Transverse colon (tissue), 4 donors: ENCODE data around the gene KIF5B. TPM values are rescaled to one million over a fixed set of nuclear protein-coding genes. Genes with fewer than 3 reads are reported as not detected.

Source experiments
- DNase-seq: peaks from one replicate; pipeline ENCODE4 v3.0.0-alpha.2; 2019
- H3K27ac ChIP-seq, 4 donors: fragments of 200-600 bp; sonication (generic); 2 replicates each; pipeline ENCODE4 v1.5.1; 2016 to 2018; ENCODE audit warnings: inconsistent platforms in 4 of 4
- H3K27me3 ChIP-seq: fragments of 200-600 bp; sonication (generic); 2 replicates; pipeline ENCODE4 v1.5.1; 2017; ENCODE audit warnings: inconsistent platforms
- H3K36me3 ChIP-seq, 4 donors: fragments of 200-600 bp; sonication (generic); 2 replicates each; pipeline ENCODE4 v1.5.1; 2017 to 2019; ENCODE audit warnings: inconsistent platforms in 4 of 4
- H3K4me1 ChIP-seq, 4 donors: fragments of 200-600 bp; sonication (generic); 2 replicates each; pipeline ENCODE4 v1.5.1; 2017 to 2020; ENCODE audit warnings: inconsistent platforms in 4 of 4
- H3K4me3 ChIP-seq, 4 donors: fragments of 200-600 bp; sonication (generic); 1 replicate in 1 of 4; 2 replicates in 3 of 4; pipeline versions ENCODE4 v1.5.1 to v1.6.1; 2017 to 2019; ENCODE audit warnings: inconsistent platforms in 4 of 4
- H3K9me3 ChIP-seq, 2 donors: fragments of 200-600 bp; sonication (generic); 2 replicates each; pipeline ENCODE4 v1.5.1; 2017 to 2019; ENCODE audit warnings: inconsistent platforms in 2 of 2
- EP300 ChIP-seq: sonication (generic); formaldehyde crosslinking; IDR thresholded peaks from one replicate; pipeline ENCODE4 v1.6.1; 2017; ENCODE audit warnings: antibody characterized with exemption, low read depth
- POLR2A ChIP-seq: fragments of 450-650 bp; IDR thresholded peaks from one replicate; pipeline ENCODE4 v1.6.1; 2016; ENCODE audit warnings: antibody characterized with exemption, mild to moderate bottlenecking, moderate library complexity
- POLR2AphosphoS5 ChIP-seq, 3 donors: sonication (generic); formaldehyde crosslinking; IDR thresholded peaks; one replicate each; pipeline ENCODE4 v1.6.1; 2016; ENCODE audit warnings: antibody characterized with exemption in 3 of 3
- WGBS, 2 donors: methylation state at CpG; one replicate each; pipeline ENCODE4 v1.1.5; 2018; ENCODE audit warnings: low coverage in 1 of 2; 5-methylcytosine and 5-hydroxymethylcytosine counted together
- in situ Hi-C, 4 donors: fragments of 200-750 bp; cut with MboI; loops; one replicate each; pipeline versions ENCODE4 v1.15.0 to v1.15.1; 2017; ENCODE audit warnings: low sequenced_read_pairs in 3 of 4, low pct_ligation_motif_present in 1 of 4, low pct_unique_long_range_greater_than_20kb in 1 of 4
- intact Hi-C: fragments of 100-400 bp; cut with DNase I; formaldehyde crosslinking; loops from one replicate; pipeline ENCODE4 v1.15.1; 2023; ENCODE audit warnings: low total_unique reads
- total RNA-seq, 4 donors: library from RNA; depleted of rRNA; stranded (reverse); fragments of >200 nt; gene quantifications; one replicate each; pipeline ENCODE4 v1.1.0, GENCODE V29; 2016
- TF ChIP-seq, protein P1 (sequence below), 5 experiments: fragments of 200-600 bp in 3 of 5; fragments of 450-650 bp in 2 of 5; sonication (generic) in 3 of 5; IDR thresholded peaks; 1 replicate in 2 of 5; 2 replicates in 3 of 5; pipeline ENCODE4 v1.5.1; 2016 to 2017; ENCODE audit warnings: antibody characterized with exemption in 5 of 5, inconsistent platforms in 3 of 5, mild to moderate bottlenecking in 2 of 5, moderate library complexity in 1 of 5

Gene KIF5B
- total RNA-seq, 4 donors from 2014 or later, result 77.1 to 166 (median 135) TPM

DNA sequence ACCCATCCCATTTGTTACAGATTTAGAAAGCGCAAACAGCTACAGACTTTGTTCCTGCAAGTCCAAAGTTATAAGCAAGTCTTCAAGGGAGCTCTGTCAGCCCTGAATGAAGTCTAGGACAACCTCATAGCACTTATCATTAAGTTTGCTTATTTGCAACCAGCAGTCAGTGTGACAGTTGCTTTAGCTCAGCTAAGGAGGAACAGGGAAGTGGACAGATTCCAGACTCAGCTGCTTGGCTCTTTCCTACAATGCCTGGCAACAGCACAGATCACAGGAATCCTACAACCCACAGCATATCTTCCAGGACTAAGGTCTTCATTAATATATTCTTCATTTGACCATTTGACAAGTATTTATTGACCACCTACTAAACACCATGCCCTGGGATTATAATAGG is 17.4 kb upstream of the KIF5B start:
- intact Hi-C loops (no loop called here), in situ Hi-C loops (no loop called here)
- Histone ChIP-seq H3K4me1 (peaks cover 0 to 5% (median 0%) of the 10 kb centered on the region in 4 donors), H3K9me3 (no peaks in the 10 kb centered on the region), H3K27ac (no peak overlapping the region), H3K27me3 (no peaks in the 10 kb centered on the region), H3K4me3 (no peak overlapping the region), H3K36me3 (no peaks in the 10 kb centered on the region)
- TF ChIP-seq EP300, result no peak
- TF ChIP-seq, protein P1, sequence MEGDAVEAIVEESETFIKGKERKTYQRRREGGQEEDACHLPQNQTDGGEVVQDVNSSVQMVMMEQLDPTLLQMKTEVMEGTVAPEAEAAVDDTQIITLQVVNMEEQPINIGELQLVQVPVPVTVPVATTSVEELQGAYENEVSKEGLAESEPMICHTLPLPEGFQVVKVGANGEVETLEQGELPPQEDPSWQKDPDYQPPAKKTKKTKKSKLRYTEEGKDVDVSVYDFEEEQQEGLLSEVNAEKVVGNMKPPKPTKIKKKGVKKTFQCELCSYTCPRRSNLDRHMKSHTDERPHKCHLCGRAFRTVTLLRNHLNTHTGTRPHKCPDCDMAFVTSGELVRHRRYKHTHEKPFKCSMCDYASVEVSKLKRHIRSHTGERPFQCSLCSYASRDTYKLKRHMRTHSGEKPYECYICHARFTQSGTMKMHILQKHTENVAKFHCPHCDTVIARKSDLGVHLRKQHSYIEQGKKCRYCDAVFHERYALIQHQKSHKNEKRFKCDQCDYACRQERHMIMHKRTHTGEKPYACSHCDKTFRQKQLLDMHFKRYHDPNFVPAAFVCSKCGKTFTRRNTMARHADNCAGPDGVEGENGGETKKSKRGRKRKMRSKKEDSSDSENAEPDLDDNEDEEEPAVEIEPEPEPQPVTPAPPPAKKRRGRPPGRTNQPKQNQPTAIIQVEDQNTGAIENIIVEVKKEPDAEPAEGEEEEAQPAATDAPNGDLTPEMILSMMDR (IDR thresholded peaks at IDR 0.05), result no peak
- no peak for TF ChIP-seq POLR2AphosphoS5 (IDR thresholded peaks at IDR 0.05)
- no peak for TF ChIP-seq POLR2A
- no peak for DNase-seq
- WGBS, 2 donors, result 90 to 94% methylated on average over 1 of the region's 1 CpG

DNA sequence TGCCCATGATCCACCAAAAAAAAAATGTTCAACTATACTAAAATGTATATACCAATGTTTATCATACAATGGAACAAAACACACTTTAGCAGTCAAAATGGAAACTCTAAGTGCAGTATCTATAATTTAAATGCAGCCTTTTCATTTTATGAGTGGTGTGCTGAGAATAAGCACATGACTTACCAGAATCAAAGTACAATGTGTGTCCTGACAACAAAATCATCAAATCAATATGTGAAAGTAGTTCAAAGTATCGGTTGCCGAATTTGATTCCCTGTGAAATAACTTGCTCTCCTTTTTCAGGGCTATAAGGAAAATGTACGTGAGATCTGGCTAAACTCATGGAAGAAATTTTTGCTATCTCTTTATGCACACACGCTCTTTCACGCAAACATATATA is 16.9 kb upstream of the KIF5B start:
- no peak overlapping the region for H3K4me3 ChIP-seq
- H3K36me3 ChIP-seq, result no peaks in the 10 kb centered on the region
- in situ Hi-C loops (no loop called here), intact Hi-C loops (no loop called here)
- peaks cover 0 to 5% (median 0%) of the 10 kb centered on the region in 4 donors for H3K4me1 ChIP-seq
- WGBS, 2 donors, result 92 to 97% methylated on average over 5 of the region's 5 CpGs
- H3K9me3 ChIP-seq, result no peaks in the 10 kb centered on the region
- DNase-seq, result no peak
- TF ChIP-seq POLR2A, result no peak
- TF ChIP-seq, protein P1 (IDR thresholded peaks at IDR 0.05), result no peak
- TF ChIP-seq EP300, result no peak
- TF ChIP-seq POLR2AphosphoS5 (IDR thresholded peaks at IDR 0.05), result no peak
- H3K27me3 ChIP-seq, result no peaks in the 10 kb centered on the region
- H3K27ac ChIP-seq, result no peak overlapping the region

DNA sequence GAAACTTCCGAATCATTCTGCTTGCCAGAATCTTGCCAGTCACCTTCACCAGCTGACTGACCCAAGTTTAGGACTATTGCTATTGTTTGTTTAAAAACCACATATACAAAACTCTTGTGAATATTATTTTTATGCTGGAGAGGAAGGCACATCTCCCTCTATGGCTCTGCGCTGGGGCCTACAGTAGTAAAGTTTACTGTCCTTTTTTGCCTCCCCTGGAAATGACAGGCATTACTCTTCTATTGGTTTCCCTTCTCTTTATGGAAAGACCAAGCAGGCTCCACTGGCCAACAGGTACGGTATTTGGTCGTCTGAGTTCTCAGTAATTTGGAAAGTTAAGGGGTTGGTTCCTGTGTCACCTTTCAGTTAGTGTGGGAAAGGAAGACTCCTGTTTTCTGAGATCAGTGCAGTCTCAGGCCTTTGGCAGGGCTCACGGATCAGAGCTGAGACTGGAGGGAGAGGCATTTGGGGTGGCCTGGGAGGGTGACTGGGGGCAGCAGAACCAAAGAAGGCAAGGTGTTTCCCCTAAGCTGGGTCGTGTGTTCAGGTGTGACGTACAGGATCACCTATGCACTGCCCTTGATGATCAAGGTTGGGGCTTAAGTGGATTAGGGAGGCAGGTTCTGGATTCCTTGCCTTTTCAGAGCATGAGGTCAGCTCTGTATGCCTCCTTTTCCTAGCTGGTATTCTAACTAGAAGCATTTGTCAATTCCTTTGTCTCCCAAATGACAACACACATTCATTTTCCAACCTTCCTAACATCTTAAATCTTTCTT is 16.0 kb upstream of the KIF5B start:
- Histone ChIP-seq H3K27ac (no peak overlapping the region), H3K27me3 (no peaks in the 10 kb centered on the region), H3K36me3 (no peaks in the 10 kb centered on the region), H3K4me1 (peaks cover 0 to 5% (median 0%) of the 10 kb centered on the region in 4 donors), H3K9me3 (no peaks in the 10 kb centered on the region), H3K4me3 (no peak overlapping the region)
- 78% methylated on average over 4 to 7 of the region's 7 CpGs for WGBS, 2 donors
- TF ChIP-seq EP300, result no peak
- TF ChIP-seq, protein P1 (IDR thresholded peaks at IDR 0.05), result no peak
- TF ChIP-seq POLR2A, result no peak
- no peak for TF ChIP-seq POLR2AphosphoS5 (IDR thresholded peaks at IDR 0.05)
- no peak for DNase-seq
- intact Hi-C loops, result no loop called here
- in situ Hi-C loops, result no loop called here

DNA sequence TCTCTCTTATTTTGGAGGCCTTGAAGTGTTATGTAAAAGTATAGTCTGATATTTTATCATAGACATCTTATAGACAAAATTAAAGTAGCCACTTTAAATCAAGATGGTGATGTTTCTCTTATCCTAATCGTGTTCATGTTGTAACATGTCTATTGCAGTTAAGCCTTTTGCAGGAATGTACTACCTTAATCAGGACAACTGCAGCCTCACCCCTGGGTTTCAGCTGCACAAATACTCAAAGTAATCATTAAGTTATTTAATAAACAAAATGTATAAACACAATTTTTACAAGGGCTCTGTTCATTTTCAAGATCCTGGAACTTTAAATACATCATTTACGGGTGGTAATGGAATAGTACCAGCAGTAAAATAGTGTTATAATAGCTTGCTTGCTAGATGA is 14.4 kb upstream of the KIF5B start:
- intact Hi-C loops, result no loop called here
- Histone ChIP-seq H3K36me3 (no peaks in the 10 kb centered on the region), H3K4me3 (no peak overlapping the region), H3K27me3 (no peaks in the 10 kb centered on the region), H3K27ac (no peak overlapping the region), H3K4me1 (peaks cover 0 to 5% (median 0%) of the 10 kb centered on the region in 4 donors), H3K9me3 (no peaks in the 10 kb centered on the region)
- 58 to 67% methylated on average over 2 of the region's 2 CpGs for WGBS, 2 donors
- TF ChIP-seq, protein P1 (IDR thresholded peaks at IDR 0.05), result no peak
- in situ Hi-C loops, result no loop called here
- no peak for DNase-seq
